GM21786 (cell line): ENCODE measurements around the gene MEGF11.
"Not testable (repeated sequence)": the region's sequence is repeated elsewhere in the genome, so short reads cannot be mapped to it uniquely, and the experiment has no call there.

Experiments
- ATAC-seq: cut with Tn5 transposase; IDR thresholded peaks from one replicate; pipeline ENCODE4 v1.9.1; 2021; ENCODE audit not compliant: unreplicated experiment

The MEGF11 gene

GRCh38 chr15:65982627-65983322, 270.8 kb downstream of the MEGF11 start:
- ATAC-seq: no peak

GRCh38 chr15:65981837-65982626, 271.5 kb downstream of the MEGF11 start:
- ATAC-seq: no peak

GRCh38 chr15:65980824-65981456, 272.6 kb downstream of the MEGF11 start:
- no peak for ATAC-seq

GRCh38 chr15:65979837-65980236, 273.7 kb downstream of the MEGF11 start:
- ATAC-seq: no peak

- ATAC-seq: peak; percentile 50
Observed at GRCh38 chr15:65979316-65979715, 274.2 kb downstream of the MEGF11 start.

- ATAC-seq: no peak
Observed at GRCh38 chr15:65978110-65978509, 275.4 kb downstream of the MEGF11 start.

- ATAC-seq: not testable (repeated sequence)
Observed at GRCh38 chr15:65976196-65976595, 277.4 kb downstream of the MEGF11 start.

- no peak for ATAC-seq
Observed at GRCh38 chr15:65971741-65971995, 281.9 kb downstream of the MEGF11 start.

- no peak for ATAC-seq
Observed at GRCh38 chr15:65970937-65971740, 282.4 kb downstream of the MEGF11 start.

GRCh38 chr15:65969865-65970816, 283.4 kb downstream of the MEGF11 start:
- no peak for ATAC-seq

GRCh38 chr15:65968511-65968910, 285.0 kb downstream of the MEGF11 start:
- ATAC-seq: no peak

GRCh38 chr15:65964792-65965433, 288.6 kb downstream of the MEGF11 start:
- no peak for ATAC-seq

GRCh38 chr15:65963911-65964482, 289.6 kb downstream of the MEGF11 start:
- no peak for ATAC-seq

GRCh38 chr15:65963358-65963757, 290.2 kb downstream of the MEGF11 start:
- no peak for ATAC-seq

- no peak for ATAC-seq
Observed at GRCh38 chr15:65962187-65962586, 291.4 kb downstream of the MEGF11 start.

- ATAC-seq: no peak
Observed at GRCh38 chr15:65960586-65960985, 293.0 kb downstream of the MEGF11 start.

- ATAC-seq: no peak
Observed at GRCh38 chr15:65958835-65959234, 294.7 kb downstream of the MEGF11 start.

GRCh38 chr15:65957451-65957850, 296.1 kb downstream of the MEGF11 start:
- ATAC-seq: no peak

- no peak for ATAC-seq
Observed at GRCh38 chr15:65956899-65957298, 296.7 kb downstream of the MEGF11 start.
